Activated T-helper 1 cell treated with anti-CD3 and anti-CD28 coated beads, Interleukin-12 subunit alpha, Interleukin-12 subunit beta, Interleukin-2, Interleukin-4 antibody, amounts not matched to agents 30 ng/mL and 10 ng/mL and 1 ng/mL, durations not matched to agents 14 hours and 24 hours and 36 hours (primary cell): ENCODE data around the gene METTL8. TPM values are rescaled to one million over a fixed set of nuclear protein-coding genes. Genes with fewer than 3 reads are reported as not detected.
"Not testable (repeated sequence)": the region's sequence is repeated elsewhere in the genome, so short reads cannot be mapped to it uniquely, and the experiment has no call there.

Experiments
- DNase-seq: peaks from one replicate; pipeline ENCODE4 v3.0.0; 2021; ENCODE audit warnings: low spot score
- H3K27ac Mint-ChIP-seq: one replicate; pipeline ENCODE4 v1.8.0; 2021; ENCODE audit warnings: mild to moderate bottlenecking, mixed read lengths
- H3K27me3 Mint-ChIP-seq: one replicate; pipeline ENCODE4 v1.8.0; 2022; ENCODE audit warnings: mild to moderate bottlenecking, moderate library complexity, mixed read lengths; ENCODE audit not compliant: insufficient read depth
- H3K36me3 Mint-ChIP-seq: one replicate; pipeline ENCODE4 v1.8.0; 2021; ENCODE audit warnings: low read depth, mixed read lengths
- H3K4me1 Mint-ChIP-seq: one replicate; pipeline ENCODE4 v1.8.0; 2021; ENCODE audit warnings: low read depth, mixed read lengths
- H3K4me3 Mint-ChIP-seq: one replicate; pipeline ENCODE4 v1.8.0; 2021; ENCODE audit warnings: mild to moderate bottlenecking, moderate library complexity, mixed read lengths
- H3K9me3 Mint-ChIP-seq: one replicate; pipeline ENCODE4 v1.8.0; 2021; ENCODE audit warnings: mixed read lengths
- intact Hi-C: fragments of 100-400 bp; cut with micrococcal nuclease; formaldehyde crosslinking; loops from one replicate; pipeline ENCODE4 v1.15.1; 2024
- total RNA-seq: library from RNA; stranded (reverse); gene quantifications from 2 replicates; pipeline ENCODE4 v1.2.3, GENCODE V29; 2022

METTL8 gene
- total RNA-seq, 1 donor from 2014 or later, result 31.8 TPM

DNA sequence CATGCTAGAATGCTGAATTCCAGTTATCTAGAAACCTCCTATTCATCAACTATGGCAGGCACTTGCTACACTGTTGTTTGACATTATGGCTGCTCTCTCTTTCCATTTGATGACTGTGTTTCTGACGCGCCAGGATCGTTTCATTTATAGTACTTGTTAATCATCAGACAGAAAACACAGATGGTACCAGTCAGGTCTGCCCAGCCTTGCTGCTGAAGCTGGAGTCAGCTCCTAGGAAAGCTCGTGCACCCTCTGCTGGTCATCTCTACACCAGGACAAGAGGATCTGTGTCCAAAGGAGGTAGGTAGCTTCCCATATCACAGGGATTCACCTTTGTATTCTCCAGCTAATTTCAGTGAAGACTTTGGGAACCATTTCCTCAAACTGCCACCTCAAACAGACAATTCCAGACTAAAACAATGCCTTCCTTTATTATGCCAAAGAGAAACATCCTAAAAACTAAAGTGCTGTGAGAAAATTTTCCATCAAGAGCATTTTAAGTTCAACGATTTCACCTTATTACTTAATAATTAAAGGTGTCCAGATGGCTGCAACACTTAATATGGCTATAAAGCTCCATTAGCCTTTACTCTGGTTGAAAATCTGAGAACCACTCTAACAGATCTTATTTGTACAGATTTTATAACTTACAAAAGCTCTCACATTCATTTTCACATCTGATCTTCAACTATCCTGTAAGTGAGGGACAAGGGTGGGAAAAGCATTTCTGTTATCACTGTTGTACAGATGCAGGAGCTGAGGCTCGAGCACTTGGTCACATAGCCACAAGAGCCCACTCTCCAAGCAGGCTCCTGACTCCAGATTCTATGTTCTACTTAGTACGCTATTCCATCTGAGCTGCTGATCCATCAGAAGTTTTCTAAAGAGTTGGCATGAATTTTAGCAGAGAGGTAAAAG is 17.5 kb downstream of the METTL8 start:
- intact Hi-C loops, result loop anchor here (1.0 to 5.0 kb wide), 9 partner anchors 18 to 488 kb away; partner anchors contain the start of gene DCAF17
- Mint-ChIP-seq H3K4me3 (no peak overlapping the region), H3K27ac (peak overlapping the region; percentile 78), H3K36me3 (peaks cover 6% of the 10 kb centered on the region), H3K4me1 (peaks cover 33% of the 10 kb centered on the region), H3K27me3 (no peaks in the 10 kb centered on the region), H3K9me3 (peaks cover 6% of the 10 kb centered on the region)
- DNase-seq, result peak; percentile 65

DNA sequence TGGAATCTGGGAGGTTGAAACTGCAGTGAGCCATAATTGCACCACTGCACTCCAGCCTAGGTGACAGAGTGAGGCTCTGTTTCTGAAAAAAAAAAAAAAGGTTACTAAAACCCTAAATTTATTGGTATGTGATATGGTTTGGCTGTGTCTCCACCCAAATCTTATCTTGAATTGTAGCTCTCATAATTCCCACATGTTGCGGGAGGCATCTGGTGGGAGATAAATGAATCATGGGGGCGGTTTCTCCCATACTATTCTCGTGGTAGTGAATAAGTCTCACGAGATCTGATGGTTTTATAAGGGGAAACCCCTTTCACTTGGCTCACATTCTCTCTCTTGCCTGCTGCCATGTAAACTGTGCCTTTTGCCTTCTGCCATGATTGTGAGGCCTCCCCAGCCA is 19.1 kb downstream of the METTL8 start:
- not testable (repeated sequence) for H3K36me3 Mint-ChIP-seq, H3K4me3 Mint-ChIP-seq, H3K27me3 Mint-ChIP-seq, DNase-seq, H3K9me3 Mint-ChIP-seq
- intact Hi-C loops, result loop anchor here (5.0 kb wide), 1 partner anchor 167 kb away; no protein-coding TSS in a partner anchor
- H3K27ac Mint-ChIP-seq, result peak overlapping the region; percentile 19
- peaks cover 23% of the 10 kb centered on the region for H3K4me1 Mint-ChIP-seq

DNA sequence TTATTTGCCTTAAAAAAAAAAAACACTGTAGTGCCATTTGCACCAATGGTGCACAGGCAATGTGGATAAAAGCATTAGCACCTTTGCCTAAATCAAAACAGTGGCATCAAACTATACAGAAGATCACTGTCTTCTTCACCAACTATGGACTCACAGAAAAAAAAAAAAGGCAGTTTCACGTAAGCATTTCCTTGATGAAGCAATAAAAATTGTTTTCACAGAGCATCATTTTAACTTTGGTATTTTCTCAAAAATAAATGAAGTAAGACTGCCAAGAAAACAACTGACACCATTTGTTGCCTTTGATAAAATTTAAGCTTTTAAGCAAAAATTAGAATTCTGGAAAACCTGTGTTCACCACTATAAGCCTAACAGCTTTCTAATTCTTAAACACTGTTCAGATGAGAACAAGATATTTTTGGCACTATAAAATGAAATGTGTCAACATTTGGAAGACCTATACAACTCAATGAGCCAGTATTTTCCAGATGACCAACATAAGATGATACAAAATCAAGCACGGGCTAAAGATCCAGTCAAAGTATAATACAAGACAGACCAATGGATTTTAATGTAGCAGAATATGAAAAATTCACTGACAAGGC is 21.1 kb downstream of the METTL8 start:
- intact Hi-C loops, result no loop called here
- peaks cover 18% of the 10 kb centered on the region for H3K4me1 Mint-ChIP-seq
- H3K9me3 Mint-ChIP-seq, result no peaks in the 10 kb centered on the region
- no peaks in the 10 kb centered on the region for H3K27me3 Mint-ChIP-seq
- H3K36me3 Mint-ChIP-seq, result peaks cover 2% of the 10 kb centered on the region
- no peak overlapping the region for H3K27ac Mint-ChIP-seq
- H3K4me3 Mint-ChIP-seq, result no peak overlapping the region
- no peak for DNase-seq

DNA sequence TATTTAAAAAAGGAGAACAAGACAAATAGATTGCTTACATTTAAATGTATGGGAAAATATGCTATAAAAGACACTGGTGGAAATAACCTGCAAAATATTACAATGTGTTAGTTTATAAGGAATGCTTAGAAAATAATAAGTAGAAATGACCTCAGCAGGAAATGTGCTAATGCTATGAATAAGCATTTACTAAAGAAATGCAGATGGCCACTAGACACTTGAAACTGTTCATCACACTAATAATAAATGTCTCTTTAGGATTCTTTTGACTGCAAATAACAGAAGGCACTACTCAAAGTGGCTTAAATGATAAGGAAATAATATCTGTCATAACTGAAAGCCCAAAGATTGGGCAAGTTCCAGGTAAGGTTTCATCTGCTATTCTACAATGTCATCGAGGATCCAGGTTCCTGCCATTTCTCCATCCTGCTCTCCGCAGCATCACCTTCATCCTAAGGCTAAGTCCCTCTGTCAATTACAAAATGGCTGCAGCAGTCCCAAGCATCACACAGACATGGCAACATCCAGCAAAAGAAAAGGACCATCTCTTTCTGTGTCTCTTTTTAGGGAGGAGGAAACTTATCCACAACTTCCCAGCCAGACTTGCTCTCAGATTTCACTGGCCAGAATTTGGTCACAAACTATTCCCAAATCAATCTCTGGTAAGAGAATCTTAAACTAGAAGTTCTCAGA is 21.9 kb downstream of the METTL8 start:
- peaks cover 2% of the 10 kb centered on the region for H3K36me3 Mint-ChIP-seq
- no peaks in the 10 kb centered on the region for H3K27me3 Mint-ChIP-seq
- intact Hi-C loops, result no loop called here
- peaks cover 18% of the 10 kb centered on the region for H3K4me1 Mint-ChIP-seq
- H3K9me3 Mint-ChIP-seq, result no peaks in the 10 kb centered on the region
- DNase-seq, result no peak
- no peak overlapping the region for H3K27ac Mint-ChIP-seq
- no peak overlapping the region for H3K4me3 Mint-ChIP-seq

DNA sequence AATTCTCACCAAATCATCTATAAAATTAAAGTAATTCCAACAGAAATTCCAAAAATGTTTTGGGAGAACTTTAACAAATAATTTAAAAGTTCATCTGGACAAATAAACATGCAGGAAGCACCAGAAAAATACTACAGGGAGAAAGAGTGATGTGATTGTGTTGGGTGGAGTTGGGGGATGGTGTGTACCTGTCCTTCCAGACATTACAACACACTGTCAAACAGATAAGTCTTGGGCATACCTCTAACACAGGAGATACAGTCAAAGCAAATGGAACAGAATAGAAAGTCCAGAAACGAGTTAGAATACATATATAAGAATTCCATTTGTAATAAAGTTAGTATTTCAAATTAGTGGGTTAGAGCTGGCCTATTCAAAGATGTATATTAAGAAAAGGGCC is 22.6 kb downstream of the METTL8 start:
- Mint-ChIP-seq H3K27me3 (no peaks in the 10 kb centered on the region), H3K4me1 (peaks cover 12% of the 10 kb centered on the region), H3K27ac (no peak overlapping the region), H3K9me3 (no peaks in the 10 kb centered on the region), H3K36me3 (peaks cover 2% of the 10 kb centered on the region), H3K4me3 (no peak overlapping the region)
- intact Hi-C loops, result no loop called here
- no peak for DNase-seq

DNA sequence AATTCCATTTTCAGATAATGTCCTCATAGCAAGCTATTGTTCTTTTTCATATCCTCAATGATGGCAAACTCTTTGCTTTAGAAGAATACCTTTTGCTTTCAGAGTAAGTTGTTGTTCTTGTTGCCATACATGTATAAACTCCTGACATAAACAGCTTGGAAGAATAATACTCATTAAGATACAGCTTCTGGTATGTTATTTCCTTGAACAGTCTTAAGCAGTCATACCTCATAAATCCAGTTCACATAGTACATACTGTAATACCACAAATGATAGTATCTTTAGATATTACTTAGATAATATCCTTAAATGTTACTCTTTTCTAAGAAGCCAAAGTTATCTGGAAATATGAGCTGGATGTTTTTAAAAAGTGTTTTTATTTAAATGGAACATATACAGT is 23.2 kb downstream of the METTL8 start:
- Mint-ChIP-seq H3K27ac (no peak overlapping the region), H3K4me3 (no peak overlapping the region)

DNA sequence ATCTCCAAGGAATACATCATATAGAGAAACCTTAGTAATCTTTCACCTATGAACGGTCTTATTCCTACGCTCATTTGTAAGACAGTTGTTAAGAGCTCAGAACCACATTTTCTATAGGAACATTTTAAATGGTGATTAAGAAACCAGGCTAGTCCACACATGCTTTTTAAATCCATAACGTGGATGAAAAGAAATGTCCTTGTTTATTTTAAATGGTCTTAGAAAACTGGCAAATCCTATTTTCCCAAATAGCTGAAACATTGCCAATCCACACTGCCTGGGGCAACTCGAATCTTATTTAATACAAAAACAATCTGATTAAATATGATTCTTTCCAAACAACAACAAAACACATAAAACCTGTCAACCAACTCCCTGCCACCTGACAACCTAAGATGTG is 23.7 kb downstream of the METTL8 start:
- Mint-ChIP-seq H3K9me3 (peaks cover 4% of the 10 kb centered on the region), H3K4me1 (peaks cover 13% of the 10 kb centered on the region), H3K27ac (no peak overlapping the region), H3K4me3 (no peak overlapping the region), H3K27me3 (no peaks in the 10 kb centered on the region), H3K36me3 (peaks cover 6% of the 10 kb centered on the region)
- no peak for DNase-seq
- intact Hi-C loops, result no loop called here

More for the DNA sequence above, 23.2 kb downstream of the METTL8 start:
- DNase-seq, result no peak
- peaks cover 3% of the 10 kb centered on the region for H3K36me3 Mint-ChIP-seq
- peaks cover 10% of the 10 kb centered on the region for H3K4me1 Mint-ChIP-seq
- H3K9me3 Mint-ChIP-seq, result peaks cover under 1% of the 10 kb centered on the region
- intact Hi-C loops, result no loop called here
- H3K27me3 Mint-ChIP-seq, result no peaks in the 10 kb centered on the region

DNA sequence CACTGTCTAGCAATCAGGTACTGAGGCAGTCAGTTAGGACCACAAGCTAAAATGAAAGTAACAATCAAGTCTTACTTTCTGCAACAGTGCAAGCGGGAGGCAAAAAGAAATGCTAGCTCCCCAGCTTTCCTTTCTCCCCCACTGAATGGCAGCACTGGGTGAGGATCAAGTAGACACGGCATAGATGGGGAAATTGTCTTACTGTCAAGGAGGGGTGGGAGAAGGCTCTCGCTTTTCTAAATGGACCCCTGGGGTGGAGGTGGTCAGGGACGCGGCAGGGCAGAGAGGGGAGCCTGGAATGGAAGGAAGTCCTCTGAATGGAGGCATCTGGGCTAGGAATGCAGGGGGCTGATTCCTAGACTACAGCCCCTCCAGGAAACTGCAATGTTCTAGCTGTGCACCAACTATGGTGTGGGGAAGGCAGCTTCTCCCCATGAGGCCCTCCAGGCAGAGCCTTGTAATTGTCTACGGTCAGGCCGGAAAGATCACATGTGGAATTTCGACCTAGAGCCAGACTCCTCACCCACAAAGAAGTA is 24.3 kb downstream of the METTL8 start:
- Mint-ChIP-seq H3K27ac (no peak overlapping the region), H3K9me3 (peaks cover 4% of the 10 kb centered on the region), H3K27me3 (no peaks in the 10 kb centered on the region), H3K4me3 (peak overlapping the region; percentile 16), H3K36me3 (peaks cover 9% of the 10 kb centered on the region), H3K4me1 (peaks cover 8% of the 10 kb centered on the region)
- DNase-seq, result no peak
- intact Hi-C loops, result no loop called here

DNA sequence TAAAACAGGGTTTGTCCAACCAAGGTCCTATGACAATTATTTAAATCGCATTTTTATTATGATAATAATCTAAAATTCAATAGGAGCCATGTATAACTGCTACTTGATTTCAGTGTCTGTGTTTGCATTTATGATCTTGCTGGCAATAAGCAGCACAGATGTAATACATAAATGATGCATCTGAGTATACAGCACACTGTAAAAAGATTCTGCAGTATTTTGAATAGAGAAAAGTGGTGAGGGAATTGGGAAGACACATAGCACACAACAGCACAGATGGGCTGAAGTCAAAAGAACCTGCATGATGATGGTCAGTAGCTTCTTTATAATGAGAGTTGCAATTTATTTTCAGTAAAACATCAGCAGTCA is 26.1 kb downstream of the METTL8 start:
- peaks cover 14% of the 10 kb centered on the region for H3K4me1 Mint-ChIP-seq
- intact Hi-C loops, result no loop called here
- no peak for DNase-seq
- H3K27me3 Mint-ChIP-seq, result no peaks in the 10 kb centered on the region
- no peak overlapping the region for H3K4me3 Mint-ChIP-seq
- H3K36me3 Mint-ChIP-seq, result peaks cover 11% of the 10 kb centered on the region
- H3K9me3 Mint-ChIP-seq, result peaks cover 7% of the 10 kb centered on the region
- no peak overlapping the region for H3K27ac Mint-ChIP-seq

DNA sequence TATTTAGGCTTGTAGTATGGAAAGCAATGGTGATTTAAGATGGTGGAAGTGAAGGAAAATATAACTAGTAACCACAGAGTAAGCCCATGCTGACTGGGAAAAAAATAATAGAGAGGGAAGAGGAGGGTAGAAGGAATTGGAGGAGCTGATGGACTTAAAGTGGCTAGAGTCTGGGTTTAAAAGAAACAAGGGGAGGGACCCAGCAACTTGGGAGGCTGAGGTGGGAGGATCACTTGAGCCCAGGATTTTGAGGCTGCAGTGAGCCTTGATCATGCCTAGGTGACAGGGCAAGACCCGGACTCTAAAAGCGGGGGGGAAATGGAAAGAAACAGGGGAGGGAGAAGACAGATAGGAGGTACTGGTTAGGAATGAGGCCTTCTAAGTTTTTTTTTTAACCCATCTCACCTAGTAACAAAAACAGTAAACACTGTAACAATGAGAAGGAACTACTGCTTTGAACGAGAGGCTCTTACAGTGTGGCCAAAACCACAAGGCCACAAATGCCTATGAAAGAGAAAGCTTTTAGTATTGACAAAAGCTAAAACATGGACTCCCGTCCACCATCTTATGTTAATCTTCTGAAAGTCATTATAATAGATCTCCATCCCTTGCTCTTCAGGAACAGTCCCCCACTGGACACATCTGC is 26.6 kb downstream of the METTL8 start:
- H3K27me3 Mint-ChIP-seq, result no peaks in the 10 kb centered on the region
- H3K9me3 Mint-ChIP-seq, result peaks cover 9% of the 10 kb centered on the region
- H3K27ac Mint-ChIP-seq, result no peak overlapping the region
- H3K36me3 Mint-ChIP-seq, result peaks cover 12% of the 10 kb centered on the region
- no peak for DNase-seq
- intact Hi-C loops, result no loop called here
- peaks cover 14% of the 10 kb centered on the region for H3K4me1 Mint-ChIP-seq
- no peak overlapping the region for H3K4me3 Mint-ChIP-seq

DNA sequence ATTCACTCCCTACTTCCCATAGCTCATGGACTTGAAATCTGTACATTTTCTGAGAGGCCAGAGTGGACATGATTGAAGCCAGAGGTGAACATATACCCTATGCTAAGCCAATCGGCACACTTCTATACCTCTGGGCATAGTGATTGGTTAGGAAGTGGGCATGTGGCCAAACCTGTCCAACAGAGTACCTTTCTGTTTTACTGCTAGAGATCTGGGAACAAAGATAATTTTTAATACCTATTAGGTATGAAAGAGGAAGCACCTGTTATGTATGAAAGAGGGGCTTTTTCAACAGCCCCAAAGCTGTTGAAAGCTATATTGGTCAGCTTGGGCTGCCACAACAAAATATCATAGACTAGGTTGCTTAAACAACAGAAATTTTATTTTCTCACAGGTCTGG is 27.7 kb downstream of the METTL8 start:
- Mint-ChIP-seq H3K4me3 (no peak overlapping the region), H3K4me1 (peaks cover 14% of the 10 kb centered on the region), H3K27ac (no peak overlapping the region), H3K9me3 (peaks cover 18% of the 10 kb centered on the region), H3K27me3 (no peaks in the 10 kb centered on the region), H3K36me3 (peaks cover 16% of the 10 kb centered on the region)
- intact Hi-C loops, result no loop called here
- DNase-seq, result no peak

DNA sequence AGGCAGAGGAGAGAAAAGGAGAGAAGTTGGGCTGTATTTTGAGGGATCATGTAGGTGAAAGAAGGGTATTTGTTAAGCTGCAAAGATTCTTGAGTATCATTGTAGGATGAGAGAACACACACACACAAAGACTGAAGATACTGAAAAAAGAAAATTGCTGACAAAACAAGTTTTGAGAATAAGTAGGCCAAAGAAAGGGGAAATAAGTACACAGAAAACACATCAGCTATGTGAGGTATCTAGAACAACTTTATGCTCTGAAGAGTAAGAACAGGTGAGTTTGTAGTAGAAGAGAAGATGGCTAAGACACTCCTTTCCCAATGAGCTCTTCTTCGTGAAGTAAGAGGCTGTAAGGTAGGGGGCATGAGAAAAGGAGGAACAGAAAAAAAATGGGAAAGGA is 28.2 kb downstream of the METTL8 start:
- intact Hi-C loops, result no loop called here
- Mint-ChIP-seq H3K4me1 (peaks cover 14% of the 10 kb centered on the region), H3K27me3 (no peaks in the 10 kb centered on the region), H3K4me3 (no peak overlapping the region), H3K36me3 (peaks cover 18% of the 10 kb centered on the region), H3K9me3 (peaks cover 22% of the 10 kb centered on the region), H3K27ac (no peak overlapping the region)
- no peak for DNase-seq
